Suprapubic skin (tissue), 4 donors: Measurements from ENCODE around the gene TEAD1. TPM values are rescaled to one million over a fixed set of nuclear protein-coding genes. Genes with fewer than 3 reads are reported as not detected.

Experiments
- DNase-seq, 2 donors: peaks; one replicate each; pipeline ENCODE4 v3.0.0-alpha.2; 2019; ENCODE audit warnings: low spot score in 2 of 2
- H3K27ac ChIP-seq: fragments of 200-600 bp; sonication (generic); one replicate; pipeline ENCODE4 v1.5.1; 2019
- H3K27me3 ChIP-seq: fragments of 200-600 bp; sonication (generic); one replicate; pipeline ENCODE4 v1.5.1; 2019
- H3K36me3 ChIP-seq: fragments of 200-600 bp; sonication (generic); one replicate; pipeline ENCODE4 v1.5.1; 2019
- H3K4me1 ChIP-seq: fragments of 200-600 bp; sonication (generic); one replicate; pipeline ENCODE4 v1.5.1; 2019
- H3K4me3 ChIP-seq: fragments of 200-600 bp; sonication (generic); one replicate; pipeline ENCODE4 v1.5.1; 2019; ENCODE audit warnings: mild to moderate bottlenecking
- H3K9me3 ChIP-seq: fragments of 200-600 bp; sonication (generic); one replicate; pipeline ENCODE4 v1.5.1; 2019
- EP300 ChIP-seq: sonication (generic); formaldehyde crosslinking; IDR thresholded peaks from one replicate; pipeline ENCODE4 v1.6.1; 2017; ENCODE audit warnings: antibody characterized with exemption
- POLR2A ChIP-seq, 2 donors: fragments of 450-650 bp; IDR thresholded peaks; one replicate each; pipeline ENCODE4 v1.6.1; 2017; ENCODE audit warnings: antibody characterized with exemption in 2 of 2, mild to moderate bottlenecking in 2 of 2, moderate library complexity in 2 of 2
- POLR2AphosphoS5 ChIP-seq, 3 donors: sonication (generic); formaldehyde crosslinking; IDR thresholded peaks; one replicate each; pipeline ENCODE4 v1.6.1; 2017; ENCODE audit warnings: antibody characterized with exemption in 3 of 3
- WGBS: methylation state at CpG from one replicate; pipeline ENCODE4 v1.1.5; 2018; 5-methylcytosine and 5-hydroxymethylcytosine counted together
- total RNA-seq, 4 donors: library from RNA; depleted of rRNA; stranded (reverse); fragments of >200 nt; gene quantifications; one replicate each; pipeline ENCODE4 v1.1.0, GENCODE V29; 2016
- TF ChIP-seq, protein P1 (sequence below), 2 donors: fragments of 200-600 bp in 1 of 2; fragments of 450-650 bp in 1 of 2; sonication (generic) in 1 of 2; IDR thresholded peaks; one replicate each; pipeline ENCODE4 v1.5.1; 2016 to 2019; ENCODE audit warnings: antibody characterized with exemption in 2 of 2, mild to moderate bottlenecking in 1 of 2, moderate library complexity in 1 of 2

TEAD1 gene
- total RNA-seq, 4 donors from 2014 or later, result 60.3 to 84.8 (median 72.4) TPM

DNA sequence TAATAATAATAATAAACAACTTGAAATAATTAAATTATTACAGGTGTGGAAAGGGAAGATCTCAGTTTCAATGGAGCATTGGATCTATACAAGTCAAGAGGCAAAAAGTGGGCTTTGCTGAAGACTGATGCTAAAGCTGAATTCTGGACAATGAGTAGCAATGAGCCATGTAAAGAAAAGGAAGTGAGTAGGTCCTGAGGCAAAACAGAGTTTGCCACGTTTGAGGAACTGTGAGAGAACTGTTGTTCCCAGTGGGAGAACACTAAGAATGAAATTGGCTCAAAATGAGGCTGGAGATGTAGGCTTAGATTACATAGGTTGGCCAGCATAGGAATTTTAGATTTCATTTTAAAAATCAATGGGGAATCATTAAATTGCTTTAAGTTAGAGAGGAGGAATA lies 33.9 kb upstream of the TEAD1 start:
- no peaks in the 10 kb centered on the region for H3K36me3 ChIP-seq
- H3K4me3 ChIP-seq, result no peak overlapping the region
- DNase-seq, result no peak
- H3K4me1 ChIP-seq, result no peaks in the 10 kb centered on the region
- no peak overlapping the region for H3K27ac ChIP-seq
- H3K9me3 ChIP-seq, result no peaks in the 10 kb centered on the region
- TF ChIP-seq POLR2AphosphoS5 (IDR thresholded peaks at IDR 0.05) (no peak), POLR2A (IDR thresholded peaks at IDR 0.05) (no peak), EP300 (no peak)
- TF ChIP-seq, protein P1, sequence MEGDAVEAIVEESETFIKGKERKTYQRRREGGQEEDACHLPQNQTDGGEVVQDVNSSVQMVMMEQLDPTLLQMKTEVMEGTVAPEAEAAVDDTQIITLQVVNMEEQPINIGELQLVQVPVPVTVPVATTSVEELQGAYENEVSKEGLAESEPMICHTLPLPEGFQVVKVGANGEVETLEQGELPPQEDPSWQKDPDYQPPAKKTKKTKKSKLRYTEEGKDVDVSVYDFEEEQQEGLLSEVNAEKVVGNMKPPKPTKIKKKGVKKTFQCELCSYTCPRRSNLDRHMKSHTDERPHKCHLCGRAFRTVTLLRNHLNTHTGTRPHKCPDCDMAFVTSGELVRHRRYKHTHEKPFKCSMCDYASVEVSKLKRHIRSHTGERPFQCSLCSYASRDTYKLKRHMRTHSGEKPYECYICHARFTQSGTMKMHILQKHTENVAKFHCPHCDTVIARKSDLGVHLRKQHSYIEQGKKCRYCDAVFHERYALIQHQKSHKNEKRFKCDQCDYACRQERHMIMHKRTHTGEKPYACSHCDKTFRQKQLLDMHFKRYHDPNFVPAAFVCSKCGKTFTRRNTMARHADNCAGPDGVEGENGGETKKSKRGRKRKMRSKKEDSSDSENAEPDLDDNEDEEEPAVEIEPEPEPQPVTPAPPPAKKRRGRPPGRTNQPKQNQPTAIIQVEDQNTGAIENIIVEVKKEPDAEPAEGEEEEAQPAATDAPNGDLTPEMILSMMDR (IDR thresholded peaks at IDR 0.05), result no peak
- H3K27me3 ChIP-seq, result no peaks in the 10 kb centered on the region
- 10% methylated on average over 1 of the region's 1 CpG for WGBS

DNA sequence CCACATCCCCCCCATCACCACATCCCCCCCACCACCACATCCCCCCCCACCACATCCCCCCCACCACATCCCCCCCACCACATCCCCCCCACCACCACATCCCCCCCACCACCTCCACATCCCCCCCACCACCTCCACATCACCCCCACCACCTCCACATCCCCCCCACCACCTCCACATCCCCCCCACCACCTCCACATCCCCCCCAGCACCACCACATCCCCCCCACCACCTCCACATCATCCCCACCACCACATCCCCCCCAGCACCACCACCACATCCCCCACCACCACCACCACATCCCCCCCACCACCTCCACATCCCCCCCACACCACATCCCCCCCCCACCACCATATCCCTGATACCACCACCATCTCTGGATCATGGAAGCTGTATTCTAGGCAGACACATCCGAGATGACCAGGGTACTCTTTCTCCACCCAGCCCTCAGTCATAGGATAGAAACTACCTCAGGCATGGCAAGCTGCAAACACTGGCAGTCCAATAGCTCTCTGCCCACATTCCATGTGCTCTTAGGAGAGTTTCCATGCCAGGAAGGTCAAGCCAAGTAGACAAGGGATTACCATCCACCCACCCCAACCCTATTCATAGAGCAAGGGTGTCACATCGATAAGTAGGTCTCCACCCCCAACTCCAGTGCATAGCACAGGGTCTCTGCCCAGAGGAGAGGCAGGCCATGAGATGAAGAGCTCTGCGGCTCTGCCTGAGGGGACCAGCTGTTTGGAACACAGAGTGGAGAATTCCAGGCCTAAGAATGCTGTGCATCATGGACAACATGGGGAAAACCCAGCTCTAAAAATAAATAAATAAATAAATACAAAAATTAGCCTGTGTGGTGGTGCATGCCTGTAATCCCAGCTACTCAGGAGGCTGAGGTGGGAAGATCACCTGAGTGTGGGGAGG lies 33.0 kb upstream of the TEAD1 start:
- H3K36me3 ChIP-seq, result no peaks in the 10 kb centered on the region
- 96% methylated on average over 2 of the region's 3 CpGs for WGBS
- no peak overlapping the region for H3K4me3 ChIP-seq
- H3K27ac ChIP-seq, result no peak overlapping the region
- DNase-seq, result no peak
- no peaks in the 10 kb centered on the region for H3K4me1 ChIP-seq
- TF ChIP-seq POLR2A (IDR thresholded peaks at IDR 0.05) (no peak), POLR2AphosphoS5 (IDR thresholded peaks at IDR 0.05) (no peak), EP300 (no peak)
- TF ChIP-seq, protein P1 (IDR thresholded peaks at IDR 0.05), result no peak
- H3K9me3 ChIP-seq, result no peaks in the 10 kb centered on the region
- H3K27me3 ChIP-seq, result no peaks in the 10 kb centered on the region

- Histone ChIP-seq H3K27ac (no peak overlapping the region), H3K27me3 (no peaks in the 10 kb centered on the region), H3K36me3 (no peaks in the 10 kb centered on the region), H3K4me3 (no peak overlapping the region), H3K9me3 (no peaks in the 10 kb centered on the region), H3K4me1 (no peaks in the 10 kb centered on the region)
- TF ChIP-seq POLR2AphosphoS5 (IDR thresholded peaks at IDR 0.05), result no peak
- TF ChIP-seq POLR2A (IDR thresholded peaks at IDR 0.05), result no peak
- TF ChIP-seq EP300, result no peak
- TF ChIP-seq, protein P1 (IDR thresholded peaks at IDR 0.05), result no peak
- 68% methylated on average over 5 of the region's 5 CpGs for WGBS
- DNase-seq, result no peak
Measured at GRCh38 chr11:12642040-12642439, 32.2 kb upstream of the TEAD1 start.

GRCh38 chr11:12642806-12643428 lies 31.3 kb upstream of the TEAD1 start:
- TF ChIP-seq POLR2A (IDR thresholded peaks at IDR 0.05) (no peak), POLR2AphosphoS5 (IDR thresholded peaks at IDR 0.05) (no peak), EP300 (no peak)
- TF ChIP-seq, protein P1 (IDR thresholded peaks at IDR 0.05), result no peak

DNA sequence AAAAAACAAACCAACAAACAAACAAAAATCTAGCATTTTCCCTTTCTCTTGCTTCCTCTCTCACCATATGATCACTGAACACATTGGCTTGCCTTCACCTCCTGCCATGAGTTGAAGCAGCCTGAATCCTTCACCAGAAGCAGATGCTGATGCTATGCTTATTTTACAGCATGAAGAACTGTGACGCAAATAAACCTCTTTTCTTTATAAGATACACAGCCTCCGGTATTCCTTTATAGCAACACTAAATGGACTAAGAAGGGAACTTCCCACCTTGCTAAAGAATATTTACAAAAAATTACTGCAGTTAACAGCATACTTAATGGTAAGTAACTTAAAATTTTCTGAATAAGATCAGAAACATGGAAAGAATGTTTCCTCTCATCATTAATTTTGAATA lies 27.7 kb upstream of the TEAD1 start:
- TF ChIP-seq POLR2AphosphoS5 (IDR thresholded peaks at IDR 0.05) (no peak), POLR2A (IDR thresholded peaks at IDR 0.05) (no peak), EP300 (no peak)
- TF ChIP-seq, protein P1 (IDR thresholded peaks at IDR 0.05), result no peak
- no peak overlapping the region for H3K4me3 ChIP-seq
- H3K36me3 ChIP-seq, result no peaks in the 10 kb centered on the region
- H3K27me3 ChIP-seq, result no peaks in the 10 kb centered on the region
- H3K4me1 ChIP-seq, result no peaks in the 10 kb centered on the region
- WGBS, result 100% methylated on average over 2 of the region's 2 CpGs
- H3K27ac ChIP-seq, result no peak overlapping the region
- no peak for DNase-seq
- H3K9me3 ChIP-seq, result no peaks in the 10 kb centered on the region

More at GRCh38 chr11:12642806-12643428, 31.3 kb upstream of the TEAD1 start:
- Histone ChIP-seq H3K4me3 (no peak overlapping the region), H3K9me3 (no peaks in the 10 kb centered on the region), H3K27me3 (no peaks in the 10 kb centered on the region), H3K27ac (no peak overlapping the region), H3K36me3 (no peaks in the 10 kb centered on the region), H3K4me1 (no peaks in the 10 kb centered on the region)
- DNase-seq, result no peak
- 68% methylated on average over 6 of the region's 6 CpGs for WGBS
